NCI-H82 treated with DMSO at 0.1 percent for 48 hours (cell line): Measurements from ENCODE around the gene IFT20.

Experiments
- DNase-seq: peaks from one replicate; lab custom pipeline; 2025; ENCODE audit not compliant: unreplicated experiment; lab: John Stamatoyannopoulos, UW

Gene IFT20

DNA sequence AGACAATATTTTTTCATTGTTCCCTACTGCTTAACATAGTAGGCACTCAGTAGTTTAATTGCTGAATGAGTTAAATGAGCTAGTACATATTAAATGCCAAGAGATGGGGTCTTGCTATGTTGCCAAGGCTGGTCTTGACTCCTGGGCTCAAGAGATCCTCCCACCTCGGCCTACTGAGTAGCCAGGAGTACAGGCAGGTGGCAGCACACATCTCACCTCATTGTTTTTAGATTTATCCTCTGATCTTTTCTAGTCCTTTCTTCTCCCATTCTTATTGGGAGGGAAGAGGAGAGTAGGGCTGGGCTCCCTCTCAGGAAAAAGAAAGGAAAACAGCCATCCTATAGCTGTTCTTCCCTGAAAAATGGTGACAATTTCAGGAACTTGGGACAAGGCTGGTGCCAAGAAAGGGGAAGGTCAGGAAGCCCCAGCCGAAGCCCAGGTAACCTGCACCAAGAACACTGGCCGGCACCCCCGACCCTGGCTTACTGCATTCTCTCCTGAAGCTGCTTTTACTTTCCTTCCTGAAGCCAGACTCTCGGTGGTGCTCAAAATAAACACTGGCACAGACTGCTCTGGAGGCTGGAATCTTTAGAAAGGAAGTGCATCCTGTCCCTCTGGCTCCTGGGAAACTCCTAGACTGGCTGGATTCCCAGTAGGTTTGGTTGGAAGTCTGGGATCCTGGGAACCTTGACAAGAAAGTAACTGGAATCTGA lies 2.9 kb upstream of the IFT20 start:
- no peak for DNase-seq

DNA sequence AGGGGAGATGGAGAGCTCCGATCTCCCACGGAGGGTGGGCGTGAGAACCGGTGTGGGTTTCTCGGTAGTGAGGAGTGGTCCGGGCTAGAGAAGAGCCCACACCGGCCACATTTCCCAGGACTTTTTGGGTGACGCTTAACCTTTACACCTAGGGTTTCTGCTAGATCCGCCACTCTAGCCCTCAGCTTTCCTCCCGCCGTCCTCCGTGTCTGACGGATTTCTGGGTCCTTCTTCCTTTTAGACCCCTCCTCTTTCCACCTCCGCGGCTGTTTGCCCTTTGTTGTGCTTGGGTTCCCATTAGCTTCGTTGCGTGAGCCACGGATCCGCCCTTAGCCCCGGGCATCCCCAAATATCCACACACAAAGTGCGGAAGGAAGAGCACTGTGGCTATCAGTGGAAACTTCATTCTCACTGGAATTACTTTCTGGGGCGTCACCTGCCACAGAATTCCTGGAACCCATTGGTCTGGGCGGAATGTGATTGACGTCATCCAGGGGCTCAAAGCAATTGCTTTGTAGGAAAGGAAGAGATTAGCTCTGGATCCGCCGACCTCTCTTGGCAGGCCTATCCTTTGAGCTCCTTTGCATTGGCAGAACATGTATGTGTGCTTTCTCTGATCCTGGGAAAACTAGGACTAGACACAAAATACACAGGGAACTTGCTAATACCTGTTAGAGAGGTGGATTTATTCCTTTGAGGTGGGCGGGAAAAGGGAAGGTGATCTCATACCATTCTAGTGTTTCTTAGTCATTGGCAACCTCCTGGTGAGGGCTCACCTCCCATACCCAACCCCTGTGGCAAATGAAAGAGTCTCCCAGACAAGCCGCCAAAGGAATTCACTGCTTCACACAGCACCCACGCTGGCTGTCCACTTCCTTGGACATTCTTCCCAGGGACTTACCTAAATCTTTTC lies 943 bp upstream of the IFT20 start:
- peak; percentile 63 for DNase-seq

DNA sequence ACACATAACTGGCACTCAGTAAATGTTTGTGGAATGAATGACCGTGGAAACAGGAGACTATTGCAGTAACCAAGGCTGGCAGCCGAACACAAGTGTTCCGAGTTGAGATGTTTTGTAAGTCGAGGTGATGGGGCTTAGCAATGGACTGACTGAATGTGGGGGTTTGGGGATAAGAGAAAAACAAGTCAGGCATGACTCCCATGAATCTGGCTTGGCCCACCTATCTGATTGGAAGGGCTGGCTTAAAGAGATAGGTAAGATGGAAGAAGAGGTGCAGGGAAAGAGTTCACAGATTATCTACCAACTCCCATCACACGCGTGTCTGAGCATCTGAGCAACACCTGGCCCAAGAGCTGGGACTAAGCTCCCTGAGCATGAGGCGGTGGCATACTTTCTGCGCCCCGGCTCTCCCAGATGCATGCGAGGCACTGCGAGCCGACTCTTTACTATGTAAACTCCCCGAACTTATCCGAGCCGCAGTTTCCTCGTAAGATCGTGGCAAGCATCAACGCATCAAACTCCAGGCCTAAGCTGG lies 539 bp downstream of the IFT20 start:
- no peak for DNase-seq

DNA sequence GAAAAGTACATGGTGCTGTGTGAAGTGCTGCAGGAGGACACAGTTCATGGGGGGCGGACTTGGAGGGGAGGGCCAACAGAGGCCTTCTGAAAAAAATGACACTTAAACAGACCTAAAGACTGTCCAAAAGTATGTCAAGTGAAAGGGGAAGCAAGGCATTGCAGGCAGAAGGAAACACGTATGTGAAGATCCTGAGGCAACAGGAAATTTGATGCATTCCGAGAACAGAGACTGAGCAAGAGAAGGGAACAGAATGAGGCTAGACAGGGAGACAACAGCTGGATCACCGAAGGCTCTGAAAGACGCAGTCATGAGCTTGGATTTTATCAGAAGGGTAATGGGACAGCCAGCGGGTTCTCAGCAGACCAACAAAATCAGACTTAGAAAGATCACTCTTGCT lies 1.1 kb downstream of the IFT20 start:
- no peak for DNase-seq

DNA sequence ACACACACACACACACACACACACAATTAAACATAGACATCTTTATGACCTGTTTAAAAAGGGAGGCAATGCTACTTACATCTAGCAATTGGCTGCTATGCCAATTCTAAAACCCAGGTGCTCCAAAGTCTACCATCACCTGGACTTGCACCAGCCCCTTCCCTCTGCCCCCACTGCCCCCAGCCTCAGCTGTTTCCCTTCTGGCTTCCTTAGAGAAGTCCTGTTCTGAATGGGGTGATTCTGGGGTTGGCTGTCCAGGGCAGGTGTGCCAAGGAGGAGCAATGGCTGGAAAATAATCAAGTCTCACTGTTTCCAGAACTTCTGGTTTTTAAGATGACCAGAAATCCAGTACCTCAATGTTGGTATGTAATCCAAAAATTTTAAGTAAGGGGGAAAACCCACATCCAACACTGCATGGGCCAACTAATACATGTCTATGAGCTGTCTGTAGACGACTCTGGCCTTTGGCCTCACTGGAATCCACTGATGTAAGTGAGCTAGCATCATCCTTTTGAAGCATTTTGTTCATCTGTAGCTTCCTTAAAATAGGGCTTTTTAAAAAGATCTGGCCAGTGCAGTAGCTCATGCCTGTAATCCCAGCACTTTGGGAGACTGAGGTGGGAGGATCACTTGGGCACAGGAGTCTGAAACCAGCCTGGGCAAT lies 2.1 kb downstream of the IFT20 start:
- DNase-seq, result no peak

DNA sequence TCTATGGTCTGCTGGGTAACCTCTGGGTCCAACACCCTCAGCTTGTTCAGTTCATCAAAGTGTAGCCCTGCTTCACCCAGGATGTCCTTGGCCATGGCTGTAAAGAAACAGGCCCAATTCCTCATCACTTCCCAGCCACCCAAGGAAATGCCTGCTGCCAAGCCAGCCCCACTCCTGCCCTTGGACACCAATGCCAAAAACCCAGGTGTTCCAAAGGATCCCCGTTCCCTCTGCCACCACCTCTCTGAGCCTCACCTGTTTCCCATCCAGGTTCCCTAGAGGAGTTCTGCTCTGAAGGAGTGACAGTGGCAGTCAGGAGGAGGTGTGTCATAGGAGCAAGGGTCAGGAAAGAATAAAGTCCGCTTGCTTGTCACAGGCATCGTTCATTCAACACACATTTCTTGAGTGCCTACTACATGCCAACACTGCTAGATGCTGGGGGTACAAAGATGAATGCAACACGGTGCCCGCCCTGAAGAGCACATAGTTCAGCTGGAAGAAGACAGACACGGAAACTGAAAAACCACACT lies 3.3 kb downstream of the IFT20 start:
- no peak for DNase-seq

DNA sequence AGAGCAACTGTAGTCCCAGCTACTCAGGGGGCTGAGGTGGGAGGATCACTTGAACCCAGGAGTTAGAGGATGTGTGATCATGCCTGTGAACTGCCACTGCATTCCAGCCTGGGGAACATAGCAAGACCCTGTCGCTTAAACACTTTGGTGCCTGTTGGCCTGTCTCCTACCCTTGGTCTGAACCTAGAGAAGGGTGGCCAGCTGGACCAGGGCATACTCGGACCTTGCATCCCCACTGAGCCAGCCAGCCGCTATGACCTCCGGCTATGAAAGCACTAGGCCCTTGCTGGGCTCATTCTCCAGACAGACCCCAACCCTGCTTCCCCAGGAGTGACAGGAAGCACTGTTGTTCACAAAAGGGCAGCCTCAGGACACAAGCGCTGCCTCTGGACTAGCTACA lies 4.6 kb downstream of the IFT20 start:
- DNase-seq, result no peak

DNA sequence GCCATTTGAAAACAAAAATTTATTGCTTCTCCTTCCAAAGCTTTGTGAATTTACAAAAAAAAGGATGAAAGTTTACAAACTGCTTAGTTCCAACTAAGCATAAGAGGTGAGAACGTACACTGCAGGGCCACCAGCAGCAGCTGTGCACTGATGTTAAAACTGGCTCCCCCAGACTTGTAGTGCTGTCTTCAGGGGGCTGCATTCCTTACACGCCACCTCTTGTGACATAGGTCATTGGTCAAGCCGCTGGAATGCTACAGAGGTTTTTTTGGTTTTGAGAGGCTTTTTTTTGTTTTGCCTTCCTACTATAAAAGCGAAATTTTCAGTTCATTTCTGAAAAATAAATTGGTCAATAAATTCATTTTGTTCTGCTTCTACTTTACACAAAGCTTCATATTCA lies 6.9 kb downstream of the IFT20 start:
- DNase-seq, result no peak

DNA sequence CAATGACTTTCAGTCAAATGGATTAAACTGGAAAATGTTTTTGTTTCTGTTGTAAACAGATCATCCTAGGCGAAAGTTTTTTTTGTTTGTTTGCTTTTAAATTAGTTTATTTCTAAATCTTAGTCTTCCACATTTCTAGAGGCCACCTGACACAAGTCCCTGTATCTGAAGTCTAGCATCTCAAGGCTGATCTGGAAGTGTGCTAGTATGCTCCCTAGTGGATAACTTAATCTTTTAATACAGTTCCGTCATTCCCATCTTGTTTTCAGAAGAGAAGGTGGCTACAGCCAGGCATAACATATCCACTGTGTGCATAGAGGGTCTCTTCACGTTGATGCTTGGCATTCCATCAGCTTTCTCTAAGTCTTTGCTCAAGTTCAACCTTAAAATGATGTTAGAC lies 7.6 kb downstream of the IFT20 start:
- DNase-seq, result no peak

DNA sequence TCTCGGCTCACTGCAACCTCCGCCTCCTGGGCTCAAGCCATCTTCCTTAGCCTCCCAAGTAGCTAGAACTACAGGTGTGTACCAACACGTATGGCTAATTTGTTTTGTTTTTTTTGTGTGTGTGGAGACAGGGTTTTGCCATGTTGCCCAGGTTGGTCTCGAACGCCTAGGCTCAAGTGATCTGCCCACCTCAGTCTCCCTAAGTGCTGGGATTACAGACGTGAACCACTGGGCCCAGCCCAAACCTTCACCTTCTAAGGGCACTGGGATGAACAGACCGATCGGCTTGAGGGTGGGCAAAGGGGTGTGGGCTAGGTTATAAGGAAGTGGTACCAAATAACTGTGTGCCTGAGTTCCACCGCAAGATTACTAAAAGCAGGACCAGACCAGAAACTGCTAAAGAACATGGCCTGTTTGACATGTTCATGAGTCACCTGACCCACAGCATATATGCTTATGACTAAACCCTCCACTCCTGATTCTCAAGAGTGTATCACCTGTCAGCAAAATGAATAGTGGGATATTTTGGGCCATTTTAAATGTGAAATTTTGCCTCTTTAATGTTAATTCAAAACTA lies 8.2 kb downstream of the IFT20 start:
- no peak for DNase-seq

DNA sequence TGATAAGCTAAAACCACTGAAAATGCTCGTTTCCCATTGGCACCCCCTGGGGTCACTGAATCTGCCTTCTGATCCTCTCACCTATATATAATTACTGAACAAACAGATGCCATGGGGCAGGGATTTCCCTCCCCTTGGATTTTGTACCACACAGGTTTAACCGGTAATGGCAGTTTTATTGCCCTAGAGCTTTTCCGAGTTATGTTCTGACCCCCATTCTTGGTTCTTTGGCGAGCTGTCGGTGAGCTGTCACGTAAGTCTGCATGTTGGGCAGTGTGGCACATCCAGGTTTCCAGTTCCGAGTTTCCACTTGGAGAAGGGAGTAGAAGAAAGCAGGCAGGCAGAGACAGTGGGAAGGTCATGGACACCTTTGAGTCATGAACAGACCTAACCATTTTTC lies 9.2 kb downstream of the IFT20 start:
- no peak for DNase-seq

DNA sequence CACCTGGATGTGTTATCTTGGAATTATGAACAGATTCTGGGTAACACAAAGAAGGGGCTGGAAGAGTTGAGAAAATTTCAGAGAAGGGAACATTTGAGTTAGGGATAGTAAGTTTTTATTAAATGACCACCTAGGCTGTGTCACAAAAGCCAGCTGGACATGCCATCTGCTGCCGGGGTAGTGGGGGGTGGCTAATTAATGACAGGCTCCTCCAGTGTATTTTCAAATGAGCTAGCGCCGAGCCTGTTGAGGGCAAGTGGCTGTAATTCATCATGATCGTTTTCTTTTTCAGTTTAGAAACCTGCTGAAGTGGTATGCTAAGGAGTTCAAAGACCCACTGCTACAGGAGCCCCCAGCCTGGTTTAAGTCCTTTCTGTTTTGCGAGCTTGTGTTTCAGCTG lies 10.1 kb downstream of the IFT20 start:
- peak; percentile 23 for DNase-seq

DNA sequence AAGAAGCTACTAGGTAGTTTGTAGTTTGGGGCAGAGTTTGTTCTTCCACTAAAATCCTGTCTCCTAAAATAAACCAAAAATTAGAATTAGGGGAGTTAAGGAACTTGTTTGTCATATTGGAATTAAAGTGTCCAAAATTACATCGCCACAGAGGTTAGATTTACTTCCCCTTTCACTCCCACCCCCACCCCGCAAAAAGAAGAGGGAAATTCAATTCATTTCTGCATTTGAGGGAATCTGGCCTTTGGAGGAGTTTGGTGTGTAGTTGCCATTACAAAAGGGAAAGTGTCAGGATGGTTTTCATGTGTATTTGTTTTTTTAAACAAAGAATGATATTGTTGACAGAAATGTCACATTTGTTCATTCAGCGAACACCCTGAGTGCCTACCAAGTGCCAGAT lies 10.5 kb downstream of the IFT20 start:
- DNase-seq, result no peak

DNA sequence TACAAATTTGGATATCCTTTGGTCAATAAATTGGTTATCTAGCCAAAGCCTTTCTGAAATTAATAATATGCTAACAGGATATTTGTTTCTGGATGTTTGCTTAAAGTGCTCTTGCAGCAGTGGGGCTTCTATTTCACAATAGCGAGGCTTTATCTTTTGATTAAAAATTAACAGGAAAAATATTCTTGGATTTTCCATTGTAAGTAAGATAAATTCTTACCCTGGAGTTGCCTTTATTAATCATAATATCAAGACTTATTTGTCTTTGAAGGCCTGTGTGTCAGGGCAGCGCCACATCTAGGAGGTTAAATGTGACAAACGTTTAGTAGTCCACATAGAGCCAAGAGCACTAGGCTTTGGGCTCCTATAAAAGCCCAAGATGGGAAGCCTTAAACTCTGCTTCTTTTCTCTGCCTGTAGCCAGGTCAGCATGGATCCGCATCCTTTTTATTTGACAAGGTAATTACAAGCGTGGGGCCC lies 11.0 kb downstream of the IFT20 start:
- no peak for DNase-seq

DNA sequence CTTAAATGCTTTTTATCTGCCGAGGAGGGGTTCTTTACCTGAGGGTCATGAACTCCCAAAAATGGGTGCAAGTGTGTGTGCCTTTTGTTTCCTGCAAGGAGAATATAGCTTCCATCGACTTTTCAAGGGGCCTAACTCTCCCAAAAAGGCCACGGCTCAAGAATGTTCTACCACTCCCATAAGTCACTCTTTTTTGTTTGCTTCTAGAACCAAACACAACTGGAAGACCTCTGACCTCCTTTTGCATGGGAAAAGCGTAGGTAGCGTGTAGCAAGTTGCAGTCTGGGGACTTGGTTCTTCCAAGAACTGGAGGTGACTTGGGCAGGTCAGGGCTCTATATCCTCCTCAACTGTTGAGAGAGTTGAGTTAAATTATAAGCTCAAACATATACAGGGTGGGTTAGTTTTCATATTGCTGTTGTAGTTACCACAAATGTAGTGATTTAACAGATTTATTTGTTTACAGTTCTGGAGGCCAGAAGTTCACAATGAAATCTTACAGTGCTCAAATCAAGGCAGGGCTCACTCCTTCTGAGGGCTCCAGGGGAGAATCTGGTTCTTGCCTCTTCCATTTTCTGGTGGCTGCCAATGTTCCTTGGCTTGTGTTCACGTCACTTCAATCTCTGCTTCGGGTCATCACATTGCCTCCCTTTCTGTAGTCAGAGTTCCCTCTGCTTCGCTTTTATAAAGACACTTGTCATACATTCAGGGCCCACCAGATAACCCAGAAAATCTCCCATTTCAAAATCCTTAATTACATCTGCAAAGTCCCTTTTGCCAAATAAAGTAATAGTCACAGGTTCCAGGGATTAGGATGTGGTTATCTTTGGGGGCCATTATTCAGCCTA lies 14.8 kb downstream of the IFT20 start:
- DNase-seq, result no peak

DNA sequence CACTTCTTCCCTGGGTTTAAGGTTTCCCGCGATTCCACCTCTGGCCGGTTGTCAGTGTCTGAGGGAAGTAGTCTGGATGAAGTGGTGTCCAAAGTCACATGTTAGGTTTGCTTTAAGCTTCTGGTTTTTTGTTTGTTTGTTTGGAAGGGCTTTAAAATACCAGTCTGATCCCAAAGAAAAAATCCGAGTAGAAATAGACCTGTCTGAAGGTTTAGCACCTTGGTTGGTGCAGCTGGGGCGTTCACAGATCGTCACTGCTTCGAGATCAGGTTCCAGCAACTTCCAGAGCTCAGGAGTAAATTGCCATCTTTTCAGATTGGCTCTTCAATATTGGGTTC lies 15.7 kb downstream of the IFT20 start:
- DNase-seq, result no peak

DNA sequence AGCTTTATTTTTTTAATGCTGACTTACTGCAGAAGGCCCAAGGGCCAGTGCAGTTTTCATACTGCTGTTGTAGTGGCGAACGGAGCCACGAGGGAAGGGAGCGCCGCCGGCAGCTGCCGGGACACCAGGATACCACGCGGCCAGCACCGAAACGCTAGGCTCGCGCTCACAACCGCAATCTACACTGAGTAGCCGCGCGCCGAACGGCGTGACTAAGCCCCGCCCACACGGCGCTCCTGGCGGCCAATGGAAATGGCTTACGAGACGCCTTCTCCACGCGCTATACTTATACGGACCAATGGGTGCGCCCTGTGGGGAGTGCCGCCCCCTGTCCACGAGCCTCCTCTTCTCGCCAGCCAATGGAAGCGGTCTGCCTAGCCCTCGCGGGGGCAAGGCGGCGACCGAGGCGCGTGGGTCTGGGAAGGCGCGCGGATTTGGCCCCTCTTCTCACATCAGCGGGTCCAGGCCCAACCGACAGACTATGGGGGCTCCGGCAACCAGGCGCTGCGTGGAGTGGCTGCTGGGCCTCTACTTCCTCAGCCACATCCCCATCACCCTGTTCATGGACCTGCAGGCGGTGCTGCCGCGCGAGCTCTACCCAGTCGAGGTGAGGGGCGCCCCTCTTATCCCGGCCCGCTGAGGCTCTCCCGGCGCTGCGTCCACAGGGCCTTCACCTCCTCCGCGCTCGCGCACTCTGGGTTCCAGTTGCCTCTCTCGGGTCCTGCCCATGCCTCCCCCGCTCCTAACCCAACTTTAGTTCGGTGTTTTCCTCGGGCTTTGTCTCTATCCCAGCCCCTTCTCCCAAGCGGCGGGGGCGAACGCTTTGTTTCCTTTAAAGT lies 16.3 kb downstream of the IFT20 start, which contains the start of gene TMEM97:
TSS of gene TMEM97 (plus strand) at position 442 of the 839 bp plus-strand sequence. CDS start at position 482, 40 bp downstream.
- peak; percentile 98 for DNase-seq

DNA sequence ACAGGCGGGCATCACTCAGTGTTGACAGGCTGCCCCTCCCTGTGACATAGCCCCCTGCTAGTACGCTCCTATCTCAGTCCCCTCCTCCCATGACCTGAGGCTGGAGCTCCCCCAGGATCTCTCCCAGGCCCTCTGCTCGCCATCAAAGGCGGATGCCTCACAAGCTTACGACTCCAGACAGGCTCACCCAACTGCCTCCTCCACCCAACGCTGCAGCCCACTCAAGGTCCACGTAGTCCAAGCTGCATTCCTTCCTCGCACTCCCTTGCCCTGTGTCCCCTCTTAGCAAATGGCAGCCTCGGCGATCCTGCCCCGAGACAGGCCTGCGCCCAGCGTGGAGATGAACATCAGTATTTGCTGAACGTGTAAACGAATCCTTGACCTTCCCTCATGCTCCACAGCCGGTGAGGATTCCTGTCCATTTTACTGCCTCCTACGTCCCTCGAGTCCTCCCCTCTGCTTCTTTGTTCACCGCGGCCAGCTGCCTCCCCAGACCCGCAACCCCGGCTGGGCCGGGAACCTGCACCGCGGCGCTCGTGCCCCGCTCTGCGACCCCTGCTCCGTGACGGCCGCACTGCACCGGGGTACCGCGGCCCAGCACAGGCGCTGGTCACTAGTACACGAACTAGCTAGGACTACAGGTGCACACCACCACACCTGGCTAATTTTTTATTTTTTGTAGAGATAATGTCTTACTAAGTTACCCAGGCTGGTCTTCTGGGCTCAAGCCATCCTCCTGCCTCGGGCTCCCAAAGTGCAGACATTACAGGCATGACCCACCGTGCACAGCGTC lies 17.1 kb downstream of the IFT20 start:
- no peak for DNase-seq
